Measurements from ENCODE around the gene SIPA1L3.

DNA sequence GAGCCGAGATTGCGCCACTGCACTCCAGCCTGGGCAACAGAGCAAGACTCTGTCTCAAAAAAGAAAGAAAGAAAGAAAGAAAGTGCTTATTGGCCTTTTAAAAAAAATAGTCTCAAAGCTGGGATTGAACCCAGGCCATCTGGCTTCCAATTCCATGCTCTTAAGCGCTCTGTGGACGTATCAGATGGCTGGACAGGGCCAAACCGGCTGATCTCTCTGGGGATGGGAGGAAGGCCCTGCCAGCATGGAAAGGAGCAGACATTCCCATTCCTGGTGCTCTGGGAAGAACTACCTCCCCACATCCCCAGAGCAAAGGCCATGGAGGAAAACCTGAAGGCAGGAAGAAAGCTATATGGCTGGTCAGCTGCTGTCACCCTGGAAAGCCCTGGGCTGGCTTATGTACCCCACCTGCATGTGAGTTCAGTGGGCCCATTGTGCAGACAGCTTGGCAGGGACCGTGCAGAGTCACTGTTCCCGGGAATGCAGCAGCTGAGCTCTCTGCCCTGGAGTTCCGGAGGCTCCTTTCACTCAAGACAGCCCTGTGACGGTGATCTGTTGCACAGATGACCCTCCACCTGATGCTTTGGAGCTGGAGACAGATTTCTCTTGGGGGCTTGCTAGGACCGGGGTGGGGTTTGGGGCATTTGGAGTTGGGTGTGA, 84.3 kb downstream of the SIPA1L3 start:
- no peak for TF ChIP-seq YY1 (IDR thresholded peaks at IDR 0.05; ENCODE audit: insufficient read depth, insufficient read length)
- TF ChIP-seq ZNF274 (IDR thresholded peaks at IDR 0.05; ENCODE audit: low read depth, low read length): no peak
- no peak for TF ChIP-seq SUZ12 (IDR thresholded peaks at IDR 0.05; ENCODE audit: extremely low read depth, insufficient read depth, insufficient read length)
